Esophagus squamous epithelium (tissue), 4 donors: ENCODE results near the gene FBXW5.

Experiments used
- POLR2A ChIP-seq, 4 donors: fragments of 450-650 bp; IDR thresholded peaks; one replicate each; pipeline ENCODE4 v1.6.1; 2017; ENCODE audit warnings: antibody characterized with exemption in 4 of 4, mild to moderate bottlenecking in 4 of 4, moderate library complexity in 3 of 4
- TF ChIP-seq, protein P1 (sequence below), 6 experiments: fragments of 450-650 bp in 4 of 6; fragments of 200-600 bp in 2 of 6; sonication (generic) in 2 of 6; IDR thresholded peaks; one replicate each; pipeline ENCODE4 v1.5.1; 2016 to 2019; ENCODE audit warnings: antibody characterized with exemption in 6 of 6, mild to moderate bottlenecking in 4 of 6, moderate library complexity in 4 of 6

DNA sequence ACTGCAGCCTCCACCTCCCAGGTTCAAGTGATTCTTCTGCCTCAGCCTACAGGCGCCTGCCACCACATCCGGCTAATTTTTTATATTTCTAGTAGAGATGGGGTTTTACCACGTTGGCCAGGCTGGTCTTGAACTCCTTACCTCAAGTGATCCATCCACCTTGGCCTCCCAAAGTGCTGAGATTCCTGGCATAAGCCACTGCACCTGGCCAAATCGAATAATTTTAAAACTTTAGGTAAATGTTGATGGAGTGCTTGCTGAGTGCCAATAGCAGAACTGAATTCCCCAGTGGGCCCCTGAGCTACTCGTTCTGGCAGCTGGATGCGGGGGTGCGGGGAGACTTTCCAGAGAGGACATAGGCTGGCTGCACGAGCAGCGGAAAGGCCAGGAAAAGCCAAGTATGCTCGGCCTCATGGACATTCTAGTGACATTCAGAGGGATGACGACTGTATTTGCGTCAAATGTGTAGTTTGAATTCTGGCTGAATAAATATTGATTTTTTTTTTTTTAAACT, 41.4 kb downstream of the FBXW5 start:
- TF ChIP-seq, protein P1, sequence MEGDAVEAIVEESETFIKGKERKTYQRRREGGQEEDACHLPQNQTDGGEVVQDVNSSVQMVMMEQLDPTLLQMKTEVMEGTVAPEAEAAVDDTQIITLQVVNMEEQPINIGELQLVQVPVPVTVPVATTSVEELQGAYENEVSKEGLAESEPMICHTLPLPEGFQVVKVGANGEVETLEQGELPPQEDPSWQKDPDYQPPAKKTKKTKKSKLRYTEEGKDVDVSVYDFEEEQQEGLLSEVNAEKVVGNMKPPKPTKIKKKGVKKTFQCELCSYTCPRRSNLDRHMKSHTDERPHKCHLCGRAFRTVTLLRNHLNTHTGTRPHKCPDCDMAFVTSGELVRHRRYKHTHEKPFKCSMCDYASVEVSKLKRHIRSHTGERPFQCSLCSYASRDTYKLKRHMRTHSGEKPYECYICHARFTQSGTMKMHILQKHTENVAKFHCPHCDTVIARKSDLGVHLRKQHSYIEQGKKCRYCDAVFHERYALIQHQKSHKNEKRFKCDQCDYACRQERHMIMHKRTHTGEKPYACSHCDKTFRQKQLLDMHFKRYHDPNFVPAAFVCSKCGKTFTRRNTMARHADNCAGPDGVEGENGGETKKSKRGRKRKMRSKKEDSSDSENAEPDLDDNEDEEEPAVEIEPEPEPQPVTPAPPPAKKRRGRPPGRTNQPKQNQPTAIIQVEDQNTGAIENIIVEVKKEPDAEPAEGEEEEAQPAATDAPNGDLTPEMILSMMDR (IDR thresholded peaks at IDR 0.05) = no peak
- TF ChIP-seq POLR2A (IDR thresholded peaks at IDR 0.05) = no peak
